NK-92 (cell line): ENCODE measurements around the gene THUMPD3.

ENCODE experiments used
- DNase-seq: peaks from one replicate; lab custom pipeline; 2025; ENCODE audit not compliant: unreplicated experiment; lab: John Stamatoyannopoulos, UW

THUMPD3 gene

DNA sequence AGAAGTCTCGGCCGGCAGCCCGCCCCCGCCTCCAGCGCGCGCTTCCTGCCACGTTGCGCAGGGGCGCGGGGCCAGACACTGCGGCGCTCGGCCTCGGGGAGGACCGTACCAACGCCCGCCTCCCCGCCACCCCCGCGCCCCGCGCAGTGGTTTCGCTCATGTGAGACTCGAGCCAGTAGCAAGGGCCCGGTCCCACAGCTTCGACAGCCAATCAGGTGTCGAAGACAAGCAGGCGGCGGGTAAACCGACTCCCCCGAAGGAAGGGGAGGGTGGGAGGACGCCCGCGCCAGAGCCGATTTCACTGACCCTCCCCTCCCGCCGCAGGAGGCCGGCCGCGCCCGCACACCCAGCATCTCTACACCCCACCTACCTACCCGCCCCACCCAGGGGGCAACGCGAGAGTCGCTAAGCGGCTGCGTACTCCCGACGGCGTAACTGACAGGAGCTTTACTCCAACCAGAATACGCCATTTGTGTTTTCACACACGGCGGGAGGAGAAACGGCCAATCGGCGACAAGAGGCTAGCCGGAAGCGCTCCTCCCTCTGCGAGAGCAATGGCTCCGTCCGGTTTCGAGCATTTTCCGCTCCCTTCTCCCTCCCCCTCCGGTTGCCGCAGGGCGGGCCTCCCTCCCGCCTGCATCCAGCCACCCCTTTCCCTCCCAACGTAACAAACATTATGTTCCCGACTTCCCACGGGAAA is 33.9 kb downstream of the THUMPD3 start:
- peak; percentile 90 for DNase-seq

DNA sequence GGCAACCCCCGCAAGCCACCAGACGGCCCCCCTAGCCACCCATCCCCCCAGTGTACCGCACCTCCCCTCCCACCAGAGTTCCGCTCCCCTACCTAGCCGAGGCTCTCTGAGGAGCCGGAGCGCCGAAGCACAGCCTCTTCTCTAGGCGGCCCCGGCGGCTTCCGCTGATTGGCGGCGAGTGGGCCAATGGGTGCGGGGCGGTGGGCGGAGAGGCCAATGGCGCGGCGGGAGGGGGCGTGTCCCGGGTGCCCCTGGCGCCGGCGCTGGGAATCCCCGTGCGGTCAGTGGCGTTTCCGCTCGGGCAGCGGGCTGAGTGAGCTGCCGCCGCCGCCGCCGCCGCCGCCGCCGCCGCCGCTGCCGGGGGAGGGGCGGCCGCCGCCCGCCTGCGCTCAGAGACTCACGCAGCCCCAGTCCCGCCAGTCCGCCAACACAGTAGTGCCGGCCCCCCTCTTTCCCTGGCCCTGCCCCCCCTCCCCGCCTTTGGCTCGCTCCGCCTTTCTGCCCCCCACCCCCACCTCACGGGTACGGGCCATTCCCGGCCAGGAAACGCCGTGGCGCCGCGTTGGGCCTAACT is 34.6 kb downstream of the THUMPD3 start, which contains the start of gene SETD5:
Gene SETD5 (plus strand): TSS at position 284 of the 574 bp plus-strand sequence. CDS start 31,324 bp downstream, outside the sequence.
- DNase-seq = peak; percentile 89

GRCh38 chr3:9397906-9398699 is 35.2 kb downstream of the THUMPD3 start:
- DNase-seq = no peak

GRCh38 chr3:9398700-9399336 is 36.0 kb downstream of the THUMPD3 start:
- DNase-seq = no peak

DNA sequence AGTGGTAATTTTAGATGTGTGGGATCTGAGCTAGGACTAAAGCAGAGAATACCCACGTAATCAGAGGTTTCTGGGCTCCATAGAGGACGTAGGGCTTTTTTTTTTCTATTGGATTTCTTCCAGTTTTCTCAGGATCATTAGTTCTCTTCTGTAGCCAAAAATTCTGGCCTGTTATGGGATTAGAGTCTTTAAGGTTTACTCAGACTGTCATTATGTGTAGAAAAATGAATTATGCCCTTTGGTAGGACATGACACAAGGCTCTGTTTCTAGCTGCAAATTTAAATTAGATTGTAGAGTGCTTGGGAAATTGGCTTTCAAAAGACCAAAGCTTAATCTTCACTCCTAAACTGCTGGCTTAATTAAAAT is 36.5 kb downstream of the THUMPD3 start:
- no peak for DNase-seq

GRCh38 chr3:9399746-9400145 is 36.9 kb downstream of the THUMPD3 start:
- DNase-seq = no peak

- DNase-seq = no peak
Measured at GRCh38 chr3:9400616-9401015, 37.8 kb downstream of the THUMPD3 start.

GRCh38 chr3:9401986-9402385 is 39.1 kb downstream of the THUMPD3 start:
- no peak for DNase-seq

GRCh38 chr3:9402410-9403228 is 39.8 kb downstream of the THUMPD3 start:
- DNase-seq = no peak

DNA sequence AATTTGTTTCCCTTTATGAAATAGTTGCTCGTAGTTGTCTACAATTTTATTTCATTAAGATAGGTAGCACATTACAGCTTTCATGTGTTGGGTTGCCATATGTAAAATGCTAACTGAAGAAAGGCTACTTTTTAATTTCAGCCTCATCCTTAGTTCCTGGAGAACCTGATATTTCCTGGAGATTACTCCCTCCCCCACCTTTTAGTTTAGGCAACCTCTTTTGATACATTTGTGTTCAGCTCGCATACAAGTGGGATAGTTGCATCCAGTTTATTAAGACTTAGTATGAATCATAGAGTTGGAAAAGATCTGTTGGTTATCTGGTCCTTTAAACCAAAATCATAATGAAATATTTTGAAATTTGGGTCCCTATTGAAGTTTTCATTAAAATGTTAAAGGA is 40.6 kb downstream of the THUMPD3 start:
- DNase-seq = no peak

DNA sequence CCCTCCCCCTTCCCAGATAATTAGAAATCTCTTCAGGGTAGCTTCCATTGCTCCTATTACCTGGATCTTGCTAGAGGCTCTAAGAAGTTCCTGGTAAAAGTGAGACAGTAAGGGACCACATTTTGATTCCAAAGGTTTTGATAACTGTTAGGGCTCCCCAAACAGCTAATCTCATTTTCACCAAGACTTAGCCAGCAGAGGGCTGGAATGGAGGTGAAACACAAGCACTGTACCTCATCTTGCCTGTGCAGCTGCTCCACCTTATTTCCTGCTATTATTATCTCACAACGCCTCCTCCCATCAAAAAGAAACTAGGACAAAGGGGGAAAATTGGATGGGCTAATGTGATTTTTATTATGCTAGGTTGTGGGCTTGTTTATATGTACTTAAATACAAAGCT is 41.8 kb downstream of the THUMPD3 start:
- no peak for DNase-seq

DNA sequence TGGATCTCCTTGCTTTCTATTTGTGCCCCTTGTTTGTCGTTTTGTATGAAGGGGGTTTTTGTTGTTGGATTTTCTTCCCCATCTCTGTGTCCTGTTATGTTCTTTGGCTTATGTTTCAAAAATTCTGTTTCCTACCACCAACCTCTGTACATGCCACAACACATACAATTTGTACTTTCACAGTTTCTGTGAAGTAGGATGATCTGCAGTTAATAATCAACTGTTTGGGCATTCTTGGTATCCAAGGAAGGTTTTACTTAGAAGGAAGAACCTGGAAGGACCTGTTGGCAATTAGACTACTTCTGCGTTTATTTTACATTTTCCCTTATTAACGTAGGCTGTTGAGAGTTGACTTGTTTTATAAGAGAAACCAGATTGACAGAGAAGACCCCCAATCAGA is 42.9 kb downstream of the THUMPD3 start:
- DNase-seq = no peak

DNA sequence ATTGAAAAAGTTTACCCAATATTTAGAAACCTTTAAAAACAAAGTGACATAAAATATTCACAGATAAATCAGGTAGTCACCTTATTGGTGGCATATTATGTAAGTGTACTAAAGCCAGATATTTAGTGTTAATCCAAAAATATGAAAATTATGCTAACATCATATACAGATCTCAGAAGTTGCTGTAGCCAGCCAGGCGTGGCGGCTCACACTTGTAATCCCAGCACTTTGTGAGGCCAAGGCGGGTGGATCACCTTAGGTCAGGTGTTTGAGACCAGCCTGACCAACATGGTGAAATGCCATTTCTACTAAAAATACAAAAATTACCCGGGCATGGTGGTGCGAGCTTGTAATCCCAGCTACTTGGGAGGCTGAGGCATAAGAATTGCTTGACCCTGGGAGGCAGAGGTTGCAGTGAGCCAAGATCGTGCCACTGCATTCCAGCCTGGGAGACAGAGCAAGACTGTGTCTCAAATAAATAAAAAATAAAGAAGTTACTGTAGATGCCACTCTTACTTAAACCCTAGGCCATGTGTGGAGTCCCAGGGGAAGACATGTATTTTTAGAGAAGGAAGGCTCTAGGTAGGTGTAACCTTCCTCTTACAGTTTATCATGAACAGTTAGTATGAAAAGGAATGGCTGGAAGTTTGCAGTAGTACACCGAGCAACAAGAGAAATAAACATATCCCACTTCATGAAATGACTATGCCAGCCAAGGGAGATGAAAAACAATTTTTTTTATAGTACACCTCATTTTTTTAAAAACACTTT is 44.2 kb downstream of the THUMPD3 start:
- no peak for DNase-seq

GRCh38 chr3:9408061-9408460 is 45.2 kb downstream of the THUMPD3 start:
- no peak for DNase-seq

DNA sequence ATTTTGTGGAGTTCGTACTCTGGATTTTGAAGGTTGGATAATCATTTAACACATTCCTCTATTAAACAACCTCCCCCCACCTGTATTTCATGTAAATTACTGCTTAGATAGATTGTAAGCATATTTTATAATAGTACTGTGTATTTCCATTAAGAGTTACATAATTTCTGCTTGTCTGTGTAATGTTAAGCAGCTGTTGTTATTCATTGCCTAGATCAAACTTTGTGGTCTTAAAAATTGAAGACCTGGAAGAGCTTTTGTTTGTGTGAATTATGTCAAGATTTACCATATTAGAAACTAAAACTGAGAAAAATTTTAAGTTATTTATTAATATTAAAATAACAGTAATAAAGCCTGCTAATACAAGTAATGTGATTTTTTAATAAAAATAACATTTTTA is 45.7 kb downstream of the THUMPD3 start:
- DNase-seq = no peak

DNA sequence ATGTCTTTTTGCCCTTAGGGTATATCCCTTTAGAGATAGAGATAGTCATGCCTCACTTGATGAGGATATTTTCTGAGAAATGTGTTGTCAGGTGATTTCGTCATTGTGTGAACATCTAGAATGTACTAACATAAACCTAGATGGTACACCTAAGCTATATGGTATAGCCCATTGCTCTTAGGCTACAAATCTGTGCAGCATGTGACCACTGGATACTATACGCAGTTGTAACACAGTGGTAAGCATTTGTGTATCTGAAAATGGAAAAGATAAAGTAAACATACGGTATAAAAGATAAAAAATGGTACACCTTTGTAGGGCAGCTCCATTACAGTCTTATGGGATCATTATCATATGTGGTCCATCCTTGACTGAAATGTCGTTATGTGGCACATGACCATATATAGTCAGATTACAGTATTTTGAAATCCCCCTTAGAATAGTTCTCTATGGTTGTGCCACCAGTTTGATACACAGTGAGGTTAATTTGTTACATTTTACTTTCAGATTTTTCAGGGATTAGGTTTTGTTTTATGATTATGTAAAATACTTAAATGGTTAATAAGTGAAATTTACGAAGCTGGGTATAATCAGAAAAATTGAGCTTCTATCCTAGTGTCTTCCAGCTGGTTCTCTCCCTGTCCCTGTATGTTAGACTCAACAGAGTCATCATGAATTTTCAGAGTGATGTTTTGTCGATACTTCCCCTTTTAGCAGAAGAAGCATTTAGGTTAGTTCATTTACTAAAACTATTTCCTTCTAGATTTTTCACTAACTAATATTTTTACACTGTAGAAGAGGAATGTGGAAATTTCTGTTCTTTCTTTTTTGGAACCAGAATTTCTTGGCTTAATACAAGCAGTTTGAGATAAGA is 47.4 kb downstream of the THUMPD3 start:
- DNase-seq = no peak

GRCh38 chr3:9411302-9411701 is 48.4 kb downstream of the THUMPD3 start:
- no peak for DNase-seq

DNA sequence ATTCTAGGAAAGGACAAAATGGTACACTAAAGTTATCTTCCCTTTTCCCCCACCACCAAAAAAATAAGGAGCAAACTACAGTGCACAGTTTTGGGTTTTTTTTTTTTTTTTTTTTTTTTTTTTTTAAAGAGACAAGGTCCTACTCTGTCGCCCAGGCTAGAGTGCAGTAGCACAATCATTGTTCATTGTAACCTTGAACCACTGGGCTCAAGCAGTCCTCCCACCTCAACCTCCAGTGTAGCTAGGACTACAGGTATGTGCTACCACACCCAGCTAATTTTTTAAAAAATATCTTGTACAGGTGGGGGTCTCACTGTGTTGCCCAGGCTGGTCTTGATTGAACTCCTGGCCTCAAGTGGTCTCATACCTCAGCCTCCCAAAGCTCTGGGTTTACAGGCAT is 49.4 kb downstream of the THUMPD3 start:
- DNase-seq = no peak

- no peak for DNase-seq
Measured at GRCh38 chr3:9414826-9415225, 52.0 kb downstream of the THUMPD3 start.
